Adrenal gland (tissue), 5 donors: ENCODE measurements around the gene KDM1A.

Experiments used
- CTCF ChIP-seq, 6 experiments: fragments of 450-650 bp in 4 of 6; fragments of 200-600 bp in 2 of 6; sonication (generic) in 1 of 6; IDR thresholded peaks; 1 replicate in 5 of 6; 2 replicates in 1 of 6; pipeline versions ENCODE4 v1.5.1 to v1.8.0; 2016 to 2021; ENCODE audit warnings: antibody characterized with exemption in 6 of 6, mild to moderate bottlenecking in 2 of 6, moderate library complexity in 1 of 6
- POLR2A ChIP-seq, 2 donors: fragments of 450-650 bp; IDR thresholded peaks; one replicate each; pipeline ENCODE4 v1.6.1; 2017; ENCODE audit warnings: antibody characterized with exemption in 2 of 2, mild to moderate bottlenecking in 2 of 2, moderate library complexity in 1 of 2
- donor health status: DM: no; HTN: no; CAD: no.

- TF ChIP-seq CTCF (IDR thresholded peaks at IDR 0.05) (no peak), POLR2A (IDR thresholded peaks at IDR 0.05) (no peak)
Observed at GRCh38 chr1:23069149-23069548, 49.9 kb downstream of the KDM1A start.
